Upper lobe of left lung (tissue), 6 donors: Measurements from ENCODE around the gene TTC9B. TPM values are rescaled to one million over a fixed set of nuclear protein-coding genes. Genes with fewer than 3 reads are reported as not detected.
"Not testable (repeated sequence)": the region's sequence is repeated elsewhere in the genome, so short reads cannot be mapped to it uniquely, and the experiment has no call there.

Experiments
- ATAC-seq, 2 donors: fragments of 200-7000 bp; cut with Tn5 transposase; one replicate each; pipeline ENCODE4 v1.9.1; 2022; ENCODE audit warnings: mild to moderate bottlenecking in 2 of 2, moderate library complexity in 2 of 2; ENCODE audit not compliant: low FRiP score in 2 of 2
- DNase-seq, 2 donors: peaks; one replicate each; pipeline ENCODE4 v3.0.0-alpha.2; 2019 to 2020
- H3K27ac ChIP-seq, 4 donors: fragments of 200-600 bp; sonication (generic); one replicate each; pipeline ENCODE4 v1.5.1; 2016 to 2019
- H3K27me3 ChIP-seq, 4 donors: fragments of 200-600 bp; sonication (generic); one replicate each; pipeline ENCODE4 v1.5.1; 2017 to 2019
- H3K36me3 ChIP-seq, 4 donors: fragments of 200-600 bp; sonication (generic); one replicate each; pipeline ENCODE4 v1.5.1; 2016 to 2019
- H3K4me1 ChIP-seq, 4 donors: fragments of 200-600 bp; sonication (generic); one replicate each; pipeline ENCODE4 v1.5.1; 2018 to 2019
- H3K4me3 ChIP-seq, 4 donors: fragments of 200-600 bp; sonication (generic); one replicate each; pipeline ENCODE4 v1.5.1; 2017 to 2019; ENCODE audit warnings: mild to moderate bottlenecking in 2 of 4, moderate library complexity in 1 of 4
- H3K9me3 ChIP-seq, 4 donors: fragments of 200-600 bp; sonication (generic); one replicate each; pipeline ENCODE4 v1.5.1; 2018 to 2019
- EP300 ChIP-seq, 4 donors: sonication (generic); formaldehyde crosslinking; IDR thresholded peaks; one replicate each; pipeline ENCODE4 v1.5.1; 2017; ENCODE audit warnings: antibody characterized with exemption in 4 of 4, control low read depth in 2 of 4
- POLR2A ChIP-seq, 4 donors: fragments of 450-650 bp; IDR thresholded peaks; one replicate each; pipeline ENCODE4 v1.5.1; 2016 to 2017; ENCODE audit warnings: antibody characterized with exemption in 4 of 4, mild to moderate bottlenecking in 2 of 4
- POLR2AphosphoS5 ChIP-seq, 2 donors: sonication (generic); formaldehyde crosslinking; IDR thresholded peaks; one replicate each; pipeline ENCODE4 v1.5.1; 2017; ENCODE audit warnings: antibody characterized with exemption in 2 of 2
- WGBS, 2 donors: methylation state at CpG; one replicate each; pipeline ENCODE4 v1.1.5; 2017 to 2018; 5-methylcytosine and 5-hydroxymethylcytosine counted together
- total RNA-seq, 6 donors: library from RNA; depleted of rRNA in 4 of 6; stranded (reverse); fragments of >200 nt in 4 of 6; gene quantifications; one replicate each; pipeline versions ENCODE4 v1.1.0 to v1.2.1, GENCODE V29; 2016 to 2021
- TF ChIP-seq, protein P1 (sequence below), 6 experiments: fragments of 450-650 bp in 4 of 6; fragments of 200-600 bp in 2 of 6; sonication (generic) in 2 of 6; IDR thresholded peaks; one replicate each; pipeline ENCODE4 v1.5.1; 2016 to 2019; ENCODE audit warnings: antibody characterized with exemption in 6 of 6
- donor health status: DM: no; HTN: no; CAD: no; lungs with moderate emphysema.
- donor health status: DM: no; HTN: yes; CAD: no; lungs with severe emphysema.

Gene TTC9B
- total RNA-seq, 6 donors from 2014 or later: not detected

DNA sequence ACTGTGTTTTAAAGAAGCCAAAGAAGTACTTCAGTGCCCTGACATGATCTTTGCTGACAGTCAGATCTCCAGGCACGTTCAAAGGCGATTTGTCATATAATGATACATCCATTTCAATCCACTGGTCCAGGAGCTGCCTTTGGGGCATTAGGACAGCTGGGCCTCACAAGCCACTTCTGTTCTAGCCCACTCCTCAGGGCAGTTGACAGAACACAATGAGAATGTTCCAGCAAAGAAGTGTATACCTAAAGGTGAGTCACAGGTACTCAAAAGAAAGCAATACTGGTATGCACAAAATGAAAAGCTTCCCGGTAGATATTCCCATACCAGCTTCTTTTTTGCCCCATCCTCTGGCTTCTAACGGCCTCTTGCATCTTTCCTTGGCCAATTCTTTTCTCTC is 39.4 kb downstream of the TTC9B start:
- TF ChIP-seq EP300 (IDR thresholded peaks at IDR 0.05) (no peak), POLR2A (IDR thresholded peaks at IDR 0.05) (no peak), POLR2AphosphoS5 (IDR thresholded peaks at IDR 0.05) (no peak)
- TF ChIP-seq, protein P1, sequence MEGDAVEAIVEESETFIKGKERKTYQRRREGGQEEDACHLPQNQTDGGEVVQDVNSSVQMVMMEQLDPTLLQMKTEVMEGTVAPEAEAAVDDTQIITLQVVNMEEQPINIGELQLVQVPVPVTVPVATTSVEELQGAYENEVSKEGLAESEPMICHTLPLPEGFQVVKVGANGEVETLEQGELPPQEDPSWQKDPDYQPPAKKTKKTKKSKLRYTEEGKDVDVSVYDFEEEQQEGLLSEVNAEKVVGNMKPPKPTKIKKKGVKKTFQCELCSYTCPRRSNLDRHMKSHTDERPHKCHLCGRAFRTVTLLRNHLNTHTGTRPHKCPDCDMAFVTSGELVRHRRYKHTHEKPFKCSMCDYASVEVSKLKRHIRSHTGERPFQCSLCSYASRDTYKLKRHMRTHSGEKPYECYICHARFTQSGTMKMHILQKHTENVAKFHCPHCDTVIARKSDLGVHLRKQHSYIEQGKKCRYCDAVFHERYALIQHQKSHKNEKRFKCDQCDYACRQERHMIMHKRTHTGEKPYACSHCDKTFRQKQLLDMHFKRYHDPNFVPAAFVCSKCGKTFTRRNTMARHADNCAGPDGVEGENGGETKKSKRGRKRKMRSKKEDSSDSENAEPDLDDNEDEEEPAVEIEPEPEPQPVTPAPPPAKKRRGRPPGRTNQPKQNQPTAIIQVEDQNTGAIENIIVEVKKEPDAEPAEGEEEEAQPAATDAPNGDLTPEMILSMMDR (IDR thresholded peaks at IDR 0.05): no peak
- no peak overlapping the region for H3K4me3 ChIP-seq
- no peak for DNase-seq
- H3K4me1 ChIP-seq: no peaks in the 10 kb centered on the region
- ATAC-seq: no peak
- no peaks in the 10 kb centered on the region for H3K9me3 ChIP-seq
- no peaks in the 10 kb centered on the region for H3K27me3 ChIP-seq
- no peak overlapping the region for H3K27ac ChIP-seq
- H3K36me3 ChIP-seq: no peaks in the 10 kb centered on the region
- WGBS, 2 donors: 88% methylated on average over 4 of the region's 4 CpGs

DNA sequence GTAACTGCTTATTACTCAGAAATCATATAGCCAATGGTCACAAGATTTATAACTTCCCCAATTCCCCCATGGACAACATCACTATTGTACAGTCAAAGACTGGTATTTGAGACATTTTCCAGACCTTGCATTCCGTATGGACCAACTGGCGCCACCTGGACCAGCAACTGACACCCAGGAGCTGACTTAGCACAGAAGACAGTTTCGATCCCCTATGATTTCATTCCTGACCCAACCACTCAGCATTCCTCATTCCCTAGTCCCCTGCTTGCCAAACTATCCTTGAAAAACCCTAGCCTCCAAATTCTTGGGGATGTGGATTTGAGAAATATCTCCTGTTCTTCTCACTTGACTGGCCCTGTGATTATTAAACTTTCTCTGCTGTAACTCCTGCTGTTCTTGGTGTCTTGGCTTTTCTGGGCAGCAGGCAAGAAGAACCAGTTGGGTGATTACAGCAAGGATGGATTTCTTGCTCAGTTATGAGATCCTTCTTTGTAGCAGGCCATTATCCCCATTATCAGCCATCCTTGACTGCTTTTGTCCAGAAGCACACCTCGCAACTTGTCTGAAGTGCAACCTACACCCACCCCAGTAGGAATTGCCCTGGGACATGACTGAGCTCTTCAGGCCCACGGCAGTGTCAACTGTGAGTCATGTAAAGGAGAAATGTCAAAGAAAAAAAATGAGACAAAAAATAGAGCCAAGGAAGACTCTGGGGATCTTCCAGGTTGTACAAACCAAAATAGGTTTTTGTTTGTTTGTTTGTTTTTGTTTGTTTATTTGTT is 40.7 kb downstream of the TTC9B start:
- TF ChIP-seq POLR2A (IDR thresholded peaks at IDR 0.05) (no peak), POLR2AphosphoS5 (IDR thresholded peaks at IDR 0.05) (no peak)
- TF ChIP-seq, protein P1 (IDR thresholded peaks at IDR 0.05): no peak
- H3K9me3 ChIP-seq: no peaks in the 10 kb centered on the region
- DNase-seq (no peak), ATAC-seq (no peak)
- H3K36me3 ChIP-seq: no peaks in the 10 kb centered on the region
- H3K4me1 ChIP-seq: no peaks in the 10 kb centered on the region
- WGBS, 2 donors: 89 to 90% methylated on average over 5 of the region's 5 CpGs
- H3K27ac ChIP-seq: no peak overlapping the region
- H3K4me3 ChIP-seq: no peak overlapping the region
- H3K27me3 ChIP-seq: no peaks in the 10 kb centered on the region

DNA sequence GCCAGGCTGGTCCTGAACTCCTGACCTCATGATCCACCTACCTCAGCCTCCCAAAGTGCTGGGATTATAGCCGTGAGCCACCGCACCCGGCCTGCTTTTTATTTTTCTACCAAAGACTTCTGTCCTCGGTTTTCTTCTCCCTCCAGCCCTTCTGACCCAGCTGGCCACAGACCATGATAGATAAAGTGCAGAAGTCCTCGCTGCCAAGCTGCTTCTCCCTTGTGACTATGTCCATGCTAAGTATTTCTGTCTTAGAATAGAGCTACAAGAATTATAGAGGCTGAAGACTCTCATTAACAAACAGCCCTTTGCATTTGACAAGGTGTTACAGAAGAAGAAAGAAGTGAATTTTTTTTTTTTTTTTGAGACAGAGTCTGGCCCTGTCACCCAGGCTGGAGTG is 42.4 kb downstream of the TTC9B start:
- no peak overlapping the region for H3K27ac ChIP-seq
- TF ChIP-seq POLR2A (IDR thresholded peaks at IDR 0.05): no peak
- TF ChIP-seq, protein P1 (IDR thresholded peaks at IDR 0.05): no peak
- no peak for TF ChIP-seq EP300 (IDR thresholded peaks at IDR 0.05)
- no peak for TF ChIP-seq POLR2AphosphoS5 (IDR thresholded peaks at IDR 0.05)
- 72 to 74% methylated on average over 5 of the region's 5 CpGs for WGBS, 2 donors
- H3K27me3 ChIP-seq: no peaks in the 10 kb centered on the region
- no peak for DNase-seq
- no peaks in the 10 kb centered on the region for H3K9me3 ChIP-seq
- H3K36me3 ChIP-seq: no peaks in the 10 kb centered on the region
- H3K4me3 ChIP-seq: no peak overlapping the region
- no peaks in the 10 kb centered on the region for H3K4me1 ChIP-seq
- ATAC-seq: no peak

DNA sequence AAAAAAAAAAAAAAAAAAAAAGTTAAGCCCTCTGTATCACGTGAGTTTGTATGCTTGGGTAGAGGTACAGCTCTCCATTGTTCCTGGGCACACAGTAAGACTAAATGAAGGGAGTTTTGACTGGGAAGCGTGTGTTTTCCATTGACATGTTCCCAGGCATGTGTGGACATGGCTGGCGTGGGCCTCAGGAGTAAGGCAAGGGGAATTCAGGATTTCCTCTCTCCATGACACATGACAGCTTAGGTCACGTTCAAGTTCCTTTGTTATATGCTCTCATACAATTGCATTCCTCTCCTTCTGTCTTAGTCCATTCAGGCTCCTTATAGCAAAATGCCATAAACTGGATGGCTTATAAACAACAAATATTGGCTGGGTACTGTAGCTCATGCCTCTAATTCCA is 44.1 kb downstream of the TTC9B start:
- TF ChIP-seq POLR2A (IDR thresholded peaks at IDR 0.05) (no peak), POLR2AphosphoS5 (IDR thresholded peaks at IDR 0.05) (no peak), EP300 (IDR thresholded peaks at IDR 0.05) (no peak)
- TF ChIP-seq, protein P1 (IDR thresholded peaks at IDR 0.05): no peak
- Histone ChIP-seq H3K27ac (no peak overlapping the region), H3K27me3 (no peaks in the 10 kb centered on the region), H3K36me3 (no peaks in the 10 kb centered on the region), H3K9me3 (no peaks in the 10 kb centered on the region), H3K4me3 (no peak overlapping the region), H3K4me1 (no peaks in the 10 kb centered on the region)
- ATAC-seq: no peak
- DNase-seq: no peak
- whole genome bisulfite sequencing, 2 donors: 58% methylated on average over 4 of the region's 4 CpGs

DNA sequence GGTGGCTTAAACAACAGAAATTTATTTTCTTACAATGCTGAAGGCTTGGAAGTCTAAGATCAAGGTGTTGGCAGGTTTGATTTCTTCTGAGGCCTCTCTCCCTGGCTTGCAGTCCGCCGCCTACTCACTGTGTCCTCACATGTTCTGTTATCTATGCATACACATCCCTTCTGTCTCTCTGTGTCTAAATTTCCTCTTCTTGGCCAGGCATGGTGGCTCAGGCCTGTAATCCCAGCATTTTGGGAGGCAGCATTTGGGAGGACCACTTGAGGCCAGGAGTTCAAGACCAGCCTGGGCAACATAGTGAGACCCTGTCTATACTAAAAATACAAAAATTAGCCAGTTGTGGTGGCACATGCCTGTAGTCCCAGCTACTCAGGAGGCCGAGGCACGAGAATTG is 46.9 kb downstream of the TTC9B start:
- H3K27me3 ChIP-seq, H3K4me3 ChIP-seq, ATAC-seq, DNase-seq, H3K27ac ChIP-seq, H3K9me3 ChIP-seq, H3K4me1 ChIP-seq, H3K36me3 ChIP-seq: not testable (repeated sequence)
- WGBS, 2 donors: 90 to 98% methylated on average over 4 of the region's 4 CpGs

DNA sequence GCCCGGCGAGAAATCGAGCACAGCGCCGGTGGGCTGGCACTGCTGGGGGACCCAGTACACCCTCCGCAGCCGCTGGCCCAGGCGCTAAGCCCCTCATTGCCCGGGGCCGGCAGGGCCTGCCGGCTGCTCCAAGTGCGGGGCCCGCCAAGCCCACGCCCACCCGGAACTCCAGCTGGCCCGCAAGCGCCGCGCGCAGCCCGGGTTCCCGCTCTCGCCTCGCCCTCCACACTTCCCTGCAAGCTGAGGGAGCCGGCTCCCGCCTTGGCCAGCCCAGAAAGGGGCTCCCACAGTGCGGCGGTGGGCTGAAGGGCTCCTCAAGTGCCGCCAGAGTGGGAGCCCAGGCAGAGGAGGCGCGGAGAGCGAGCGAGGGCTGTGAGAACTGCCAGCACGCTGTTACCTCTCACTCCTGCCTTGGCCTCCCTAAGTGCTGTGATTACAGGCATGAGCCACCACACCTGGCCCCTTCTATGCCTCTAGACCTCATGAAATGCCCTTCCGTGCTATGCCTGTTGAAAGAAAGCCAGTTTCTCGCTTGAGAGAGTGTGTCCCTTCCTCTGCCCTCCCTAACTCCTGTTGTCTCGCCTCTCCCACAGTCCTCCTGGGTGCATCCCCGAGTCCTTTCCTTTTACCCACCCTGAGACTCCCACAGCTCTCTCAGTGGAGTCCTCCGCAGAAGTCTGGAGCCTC is 47.7 kb downstream of the TTC9B start:
- ATAC-seq, H3K4me3 ChIP-seq, H3K27ac ChIP-seq, H3K36me3 ChIP-seq, H3K27me3 ChIP-seq, H3K4me1 ChIP-seq, H3K9me3 ChIP-seq: not testable (repeated sequence)
- WGBS, 2 donors: 77 to 84% methylated on average over 6 to 28 of the region's 39 CpGs
- DNase-seq: peak in 1 of 2 donors; percentile 76

DNA sequence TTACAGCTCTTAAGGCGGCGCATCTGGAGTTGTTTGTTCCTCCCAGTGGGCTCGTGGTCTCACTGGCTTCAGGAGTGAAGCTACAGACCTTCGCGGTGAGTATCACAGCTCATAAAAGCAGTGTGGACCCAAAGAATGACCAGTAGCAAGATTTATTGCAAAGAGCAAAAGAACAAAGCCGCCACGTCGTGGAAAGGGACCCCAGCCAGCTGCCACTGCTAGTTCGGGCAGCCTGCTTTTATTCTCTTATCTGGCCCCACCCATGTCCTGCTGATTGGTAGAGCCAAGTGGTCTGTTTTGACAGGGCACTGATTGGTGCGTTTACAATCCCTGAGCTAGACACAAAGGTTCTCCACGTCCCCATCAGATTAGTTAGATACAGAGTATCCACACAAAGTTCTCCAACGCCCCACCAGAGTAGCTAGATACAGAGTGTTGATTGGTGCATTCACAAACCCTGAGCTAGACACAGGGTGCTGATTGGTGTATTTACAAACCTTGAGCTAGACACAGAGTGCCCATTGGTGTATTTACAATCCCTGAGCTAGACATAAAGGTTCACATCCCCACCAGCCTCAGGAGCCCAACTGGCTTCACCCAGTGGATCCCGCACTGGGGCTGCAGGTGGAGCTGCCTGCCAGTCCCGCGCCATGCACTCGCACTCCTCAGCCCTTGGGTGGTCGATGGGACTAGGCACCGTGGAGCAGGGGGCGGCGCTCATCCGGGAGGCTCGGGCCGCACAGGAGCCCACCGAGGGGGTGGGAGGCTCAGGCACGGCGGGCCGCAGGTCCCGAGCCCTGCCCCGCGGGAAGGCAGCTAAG is 48.5 kb downstream of the TTC9B start:
- WGBS, 2 donors: 66 to 80% methylated on average over 8 to 19 of the region's 30 CpGs
- not testable (repeated sequence) for H3K4me1 ChIP-seq, ATAC-seq, H3K27ac ChIP-seq, H3K4me3 ChIP-seq, H3K9me3 ChIP-seq, H3K36me3 ChIP-seq, H3K27me3 ChIP-seq
- peak in 1 of 2 donors; percentile 64 for DNase-seq
